HG02588 (cell line): ENCODE data around the gene C5orf63.
"Not testable (repeated sequence)": the region's sequence is repeated elsewhere in the genome, so short reads cannot be mapped to it uniquely, and the experiment has no call there.

Experiments
- ATAC-seq: cut with Tn5 transposase; IDR thresholded peaks from one replicate; pipeline ENCODE4 v1.9.1; 2021; ENCODE audit warnings: mild to moderate bottlenecking, moderate library complexity; ENCODE audit not compliant: unreplicated experiment

The C5orf63 gene

GRCh38 chr5:127072861-127073846, at the start of gene C5orf63:
Gene C5orf63 (minus strand): TSS chr5:127073502. CDS start chr5:127058995, 14,507 bp downstream.
- ATAC-seq, result peak; percentile 99

GRCh38 chr5:127112347-127112864, 39.1 kb upstream of the C5orf63 start:
- no peak for ATAC-seq

GRCh38 chr5:127111112-127111511, 37.8 kb upstream of the C5orf63 start:
- ATAC-seq, result no peak

- not testable (repeated sequence) for ATAC-seq
Measured at GRCh38 chr5:127108624-127109260, 35.4 kb upstream of the C5orf63 start.

GRCh38 chr5:127101935-127102334, 28.6 kb upstream of the C5orf63 start:
- no peak for ATAC-seq

GRCh38 chr5:127101533-127101932, 28.2 kb upstream of the C5orf63 start:
- no peak for ATAC-seq

- ATAC-seq, result no peak
Measured at GRCh38 chr5:127098241-127098640, 24.9 kb upstream of the C5orf63 start.

- no peak for ATAC-seq
Measured at GRCh38 chr5:127097278-127097677, 24.0 kb upstream of the C5orf63 start.

GRCh38 chr5:127096328-127096993, 23.2 kb upstream of the C5orf63 start:
- ATAC-seq, result no peak

GRCh38 chr5:127094161-127094814, 21.0 kb upstream of the C5orf63 start:
- no peak for ATAC-seq

GRCh38 chr5:127092690-127093089, 19.4 kb upstream of the C5orf63 start:
- no peak for ATAC-seq

GRCh38 chr5:127089191-127089590, 15.9 kb upstream of the C5orf63 start:
- no peak for ATAC-seq

GRCh38 chr5:127088251-127088650, 14.9 kb upstream of the C5orf63 start:
- no peak for ATAC-seq

- no peak for ATAC-seq
Measured at GRCh38 chr5:127086589-127086988, 13.3 kb upstream of the C5orf63 start.

- ATAC-seq, result no peak
Measured at GRCh38 chr5:127085796-127086195, 12.5 kb upstream of the C5orf63 start.

- no peak for ATAC-seq
Measured at GRCh38 chr5:127085371-127085770, 12.1 kb upstream of the C5orf63 start.

GRCh38 chr5:127084656-127085055, 11.4 kb upstream of the C5orf63 start:
- no peak for ATAC-seq

GRCh38 chr5:127083711-127084110, 10.4 kb upstream of the C5orf63 start:
- ATAC-seq, result no peak

GRCh38 chr5:127079994-127080491, 6.7 kb upstream of the C5orf63 start:
- no peak for ATAC-seq

- no peak for ATAC-seq
Measured at GRCh38 chr5:127077366-127077765, 4.1 kb upstream of the C5orf63 start.
